Measurements from ENCODE around the gene C3orf18. TPM values are rescaled to one million over a fixed set of nuclear protein-coding genes. Genes with fewer than 3 reads are reported as not detected.

The C3orf18 gene
- total RNA-seq, 1 experiment from 2014 or later: 10.1 TPM

DNA sequence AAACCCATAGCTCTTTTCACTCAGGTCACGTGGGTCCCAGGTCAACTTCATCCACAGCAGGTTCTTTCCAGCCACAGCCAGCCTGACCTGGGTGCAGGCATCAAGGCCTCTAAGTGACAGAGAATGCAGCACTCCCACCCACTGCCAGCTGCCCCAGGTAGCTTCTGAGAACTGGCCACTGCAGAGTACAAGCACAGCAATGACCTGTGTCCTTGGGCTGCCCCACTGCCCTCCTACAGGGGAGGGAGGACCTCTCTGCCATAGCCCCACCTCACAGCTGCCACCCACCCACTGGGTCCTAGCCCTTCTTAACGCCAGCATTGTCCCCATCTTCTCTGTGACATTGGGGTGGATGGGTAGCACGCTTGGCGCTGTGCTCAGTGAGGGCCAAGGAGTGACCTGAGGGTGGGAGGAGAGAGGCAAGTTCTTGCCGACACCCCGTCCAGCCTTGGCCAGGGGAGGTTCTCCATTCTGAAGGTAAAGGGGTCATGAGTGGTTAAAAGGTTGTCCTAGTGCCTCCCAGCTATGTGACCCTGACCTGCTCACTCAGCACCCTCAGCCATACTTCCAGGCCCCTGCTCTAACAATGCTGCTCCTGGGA is 31.7 kb upstream of the C3orf18 start (continued):
- TF ChIP-seq ZNF274 (IDR thresholded peaks at IDR 0.05; ENCODE audit: low read depth, low read length) (no peak), EGR1 (IDR thresholded peaks at IDR 0.05; ENCODE audit: low read depth) (no peak), YY1 (IDR thresholded peaks at IDR 0.05; ENCODE audit: extremely low read depth, insufficient replicate concordance, low read depth, low read length) (no peak)

DNA sequence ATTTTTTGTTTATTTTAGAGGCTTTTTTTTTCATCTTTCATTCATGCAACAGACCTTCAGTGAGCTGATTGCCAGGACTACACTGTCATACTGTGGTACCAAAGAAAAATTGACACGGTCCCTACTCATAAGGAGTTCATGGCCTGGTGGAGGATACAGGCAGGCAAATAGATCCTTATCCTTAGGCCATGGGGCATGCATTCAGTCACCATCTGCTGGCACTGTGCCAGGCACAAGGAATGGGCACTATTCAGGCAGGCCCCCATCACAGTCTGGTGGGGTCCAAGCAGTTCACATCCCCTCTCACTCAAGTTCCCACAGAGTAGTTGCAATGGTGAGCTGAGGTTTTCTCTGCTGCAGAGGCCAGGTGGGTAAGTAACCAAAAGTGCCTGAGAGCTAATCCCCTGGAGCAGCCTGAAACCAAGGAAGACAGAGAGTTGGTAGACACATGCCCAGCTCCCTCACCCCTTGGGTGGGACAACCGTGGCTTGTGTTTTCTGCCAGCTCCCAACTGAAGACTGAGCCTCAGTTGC is 26.8 kb upstream of the C3orf18 start:
- no peak overlapping the region for H3K27ac ChIP-seq (ENCODE audit: low read depth, low read length)
- H3K9ac ChIP-seq (ENCODE audit: low read length): no peak overlapping the region
- intact Hi-C loops (cut with micrococcal nuclease): no loop called here
- H3K79me2 ChIP-seq (ENCODE audit: insufficient read depth, low read length): no peaks in the 10 kb centered on the region
- H3K4me2 ChIP-seq (ENCODE audit: low read length): no peak overlapping the region
- RAD21 ChIA-PET (ENCODE audit: low non-redundant PET in 1 of 2, low total read pairs in 2 of 2, uncharacterized antibody in 2 of 2, unreplicated experiment in 2 of 2): no interaction called here
- H3K4me3 ChIP-seq (replicated peaks in 1 of 2; ENCODE audit: low read depth in 1 of 2, low read length in 2 of 2): no peak overlapping the region
- TF ChIP-seq ELF1 (IDR thresholded peaks at IDR 0.05; ENCODE audit: borderline replicate concordance, low read depth): no peak
- TF ChIP-seq SIN3A (IDR thresholded peaks at IDR 0.05; ENCODE audit: low read depth): no peak
- no peak for TF ChIP-seq TCF7L2 (IDR thresholded peaks at IDR 0.05; ENCODE audit: borderline replicate concordance, extremely low read depth, insufficient read depth, insufficient read length)
- TF ChIP-seq, protein P1, sequence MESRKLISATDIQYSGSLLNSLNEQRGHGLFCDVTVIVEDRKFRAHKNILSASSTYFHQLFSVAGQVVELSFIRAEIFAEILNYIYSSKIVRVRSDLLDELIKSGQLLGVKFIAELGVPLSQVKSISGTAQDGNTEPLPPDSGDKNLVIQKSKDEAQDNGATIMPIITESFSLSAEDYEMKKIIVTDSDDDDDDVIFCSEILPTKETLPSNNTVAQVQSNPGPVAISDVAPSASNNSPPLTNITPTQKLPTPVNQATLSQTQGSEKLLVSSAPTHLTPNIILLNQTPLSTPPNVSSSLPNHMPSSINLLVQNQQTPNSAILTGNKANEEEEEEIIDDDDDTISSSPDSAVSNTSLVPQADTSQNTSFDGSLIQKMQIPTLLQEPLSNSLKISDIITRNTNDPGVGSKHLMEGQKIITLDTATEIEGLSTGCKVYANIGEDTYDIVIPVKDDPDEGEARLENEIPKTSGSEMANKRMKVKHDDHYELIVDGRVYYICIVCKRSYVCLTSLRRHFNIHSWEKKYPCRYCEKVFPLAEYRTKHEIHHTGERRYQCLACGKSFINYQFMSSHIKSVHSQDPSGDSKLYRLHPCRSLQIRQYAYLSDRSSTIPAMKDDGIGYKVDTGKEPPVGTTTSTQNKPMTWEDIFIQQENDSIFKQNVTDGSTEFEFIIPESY (IDR thresholded peaks at IDR 0.05; ENCODE audit: extremely low read depth, insufficient replicate concordance, low read length): no peak
- no peak for TF ChIP-seq POLR2A (IDR thresholded peaks at IDR 0.05; ENCODE audit: borderline replicate concordance, extremely low read depth, insufficient read depth, insufficient read length)
- TF ChIP-seq, protein P2, sequence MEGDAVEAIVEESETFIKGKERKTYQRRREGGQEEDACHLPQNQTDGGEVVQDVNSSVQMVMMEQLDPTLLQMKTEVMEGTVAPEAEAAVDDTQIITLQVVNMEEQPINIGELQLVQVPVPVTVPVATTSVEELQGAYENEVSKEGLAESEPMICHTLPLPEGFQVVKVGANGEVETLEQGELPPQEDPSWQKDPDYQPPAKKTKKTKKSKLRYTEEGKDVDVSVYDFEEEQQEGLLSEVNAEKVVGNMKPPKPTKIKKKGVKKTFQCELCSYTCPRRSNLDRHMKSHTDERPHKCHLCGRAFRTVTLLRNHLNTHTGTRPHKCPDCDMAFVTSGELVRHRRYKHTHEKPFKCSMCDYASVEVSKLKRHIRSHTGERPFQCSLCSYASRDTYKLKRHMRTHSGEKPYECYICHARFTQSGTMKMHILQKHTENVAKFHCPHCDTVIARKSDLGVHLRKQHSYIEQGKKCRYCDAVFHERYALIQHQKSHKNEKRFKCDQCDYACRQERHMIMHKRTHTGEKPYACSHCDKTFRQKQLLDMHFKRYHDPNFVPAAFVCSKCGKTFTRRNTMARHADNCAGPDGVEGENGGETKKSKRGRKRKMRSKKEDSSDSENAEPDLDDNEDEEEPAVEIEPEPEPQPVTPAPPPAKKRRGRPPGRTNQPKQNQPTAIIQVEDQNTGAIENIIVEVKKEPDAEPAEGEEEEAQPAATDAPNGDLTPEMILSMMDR (IDR thresholded peaks at IDR 0.05 in 2 of 3, conservative IDR thresholded peaks at IDR 0.05 in 1 of 3; ENCODE audit: borderline replicate concordance in 1 of 3, insufficient read depth in 1 of 3, low read depth in 2 of 3, low read length in 2 of 3): no peak
- no peak for TF ChIP-seq ZFX (IDR thresholded peaks at IDR 0.05)
- TF ChIP-seq POLR2AphosphoS5 (IDR thresholded peaks at IDR 0.05; ENCODE audit: low read depth, low read length): no peak
- TF ChIP-seq YY1 (IDR thresholded peaks at IDR 0.05; ENCODE audit: extremely low read depth, insufficient replicate concordance, low read depth, low read length): no peak
- TF ChIP-seq CEBPB (IDR thresholded peaks at IDR 0.05; ENCODE audit: low read depth): no peak
- no peaks in the 10 kb centered on the region for H3K36me3 ChIP-seq (ENCODE audit: control insufficient read depth in 1 of 2, insufficient read depth in 2 of 2, low read length in 2 of 2)
- no peak overlapping the region for H2AFZ ChIP-seq (ENCODE audit: low read depth, low read length, poor library complexity, severe bottlenecking)
- H3K9me2 ChIP-seq (ENCODE audit: insufficient read depth): no peaks in the 10 kb centered on the region
- ATAC-seq (no peak), DNase-seq (ENCODE audit: low read depth, low spot score) (no peak)
- no peaks in the 10 kb centered on the region for H3K27me3 ChIP-seq (ENCODE audit: insufficient read depth, low read length)
- no TSS peak for BruUV-seq (replicated peaks)
- CTCF ChIA-PET: interaction anchor here (1.2 kb wide), 1 partner anchor 18 kb away, joined by 4 read pairs; the partner anchor contains the start of gene CISH
- peaks cover 7 to 22% of the 10 kb centered on the region in 2 experiments; a peak in 3 of 4 replicates for H3K4me1 ChIP-seq (ENCODE audit: control insufficient read depth in 1 of 2, insufficient read depth in 2 of 2, low read length in 2 of 2)
- H4K20me1 ChIP-seq (ENCODE audit: insufficient read depth): no peaks in the 10 kb centered on the region
- no peaks in the 10 kb centered on the region for H3K9me3 ChIP-seq (ENCODE audit: control insufficient read depth in 1 of 2, insufficient read depth in 1 of 2, low read depth in 1 of 2, low read length in 2 of 2)
- POLR2A ChIA-PET: interaction anchor here (1.0 kb wide), 1 partner anchor 8 kb away, joined by 3 read pairs; no protein-coding TSS in a partner anchor
